ENCODE measurements around the gene RAD51B. TPM values are rescaled to one million over a fixed set of nuclear protein-coding genes. Genes with fewer than 3 reads are reported as not detected.

The RAD51B gene
- total RNA-seq, 1 experiment from 2014 or later, result 8.5 TPM

DNA sequence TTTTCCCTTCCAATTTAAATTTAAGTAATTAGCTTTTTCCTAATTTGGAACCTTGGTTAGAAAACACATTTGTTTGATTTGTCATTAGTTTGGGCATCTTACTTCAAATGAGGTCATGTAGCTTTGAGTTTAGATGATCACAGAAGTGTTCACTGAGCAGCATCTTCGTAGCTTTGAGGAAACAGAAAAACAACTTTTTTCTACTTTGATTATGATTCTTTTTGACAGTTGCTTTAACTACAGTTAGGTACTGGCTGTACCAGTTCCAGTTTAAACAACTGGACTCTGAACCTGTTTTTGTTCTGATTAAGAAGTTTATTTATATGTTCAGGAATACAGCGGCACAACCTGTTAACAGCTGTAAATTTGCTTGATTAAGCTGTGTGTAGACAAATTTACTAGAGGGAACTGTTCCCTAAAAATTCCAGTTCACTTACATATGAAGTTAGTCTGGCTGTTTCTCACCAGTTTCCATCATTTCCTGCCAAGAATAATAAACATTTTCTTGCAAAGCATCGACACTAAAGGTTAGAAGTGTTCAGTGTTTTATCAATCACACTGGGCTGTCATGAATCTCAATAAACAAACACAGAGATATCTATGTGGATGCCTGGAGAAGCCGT lies 191.9 kb downstream of the RAD51B start:
- H3K27ac ChIP-seq (ENCODE audit: low read length), result peak overlapping the region; percentile 68
- BruUV-seq (replicated peaks), result no TSS peak
- CTCF ChIA-PET, result interaction anchor here (0.6 kb wide), 1 partner anchor 51 kb away, joined by 10 read pairs; no protein-coding TSS in a partner anchor

DNA sequence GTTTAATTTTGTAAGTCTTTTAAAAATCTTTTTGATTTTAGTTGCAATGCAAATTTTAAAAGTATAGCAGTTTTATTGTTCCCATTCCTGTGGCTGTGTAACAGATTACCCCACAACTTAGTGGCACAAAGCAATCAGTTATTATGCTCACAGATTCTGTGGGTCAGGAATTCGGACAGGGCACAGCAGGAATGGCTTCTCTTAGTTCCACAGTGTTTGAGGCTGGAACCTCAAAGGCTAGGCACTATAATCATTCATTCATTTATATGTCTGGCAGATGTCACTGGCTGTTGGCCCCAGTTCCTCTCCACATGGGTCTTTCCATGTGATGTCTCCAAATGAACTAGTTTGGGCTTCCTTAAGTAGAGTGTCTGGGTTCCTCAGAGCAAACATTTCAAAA lies 193.3 kb downstream of the RAD51B start:
- TF ChIP-seq, protein P1, sequence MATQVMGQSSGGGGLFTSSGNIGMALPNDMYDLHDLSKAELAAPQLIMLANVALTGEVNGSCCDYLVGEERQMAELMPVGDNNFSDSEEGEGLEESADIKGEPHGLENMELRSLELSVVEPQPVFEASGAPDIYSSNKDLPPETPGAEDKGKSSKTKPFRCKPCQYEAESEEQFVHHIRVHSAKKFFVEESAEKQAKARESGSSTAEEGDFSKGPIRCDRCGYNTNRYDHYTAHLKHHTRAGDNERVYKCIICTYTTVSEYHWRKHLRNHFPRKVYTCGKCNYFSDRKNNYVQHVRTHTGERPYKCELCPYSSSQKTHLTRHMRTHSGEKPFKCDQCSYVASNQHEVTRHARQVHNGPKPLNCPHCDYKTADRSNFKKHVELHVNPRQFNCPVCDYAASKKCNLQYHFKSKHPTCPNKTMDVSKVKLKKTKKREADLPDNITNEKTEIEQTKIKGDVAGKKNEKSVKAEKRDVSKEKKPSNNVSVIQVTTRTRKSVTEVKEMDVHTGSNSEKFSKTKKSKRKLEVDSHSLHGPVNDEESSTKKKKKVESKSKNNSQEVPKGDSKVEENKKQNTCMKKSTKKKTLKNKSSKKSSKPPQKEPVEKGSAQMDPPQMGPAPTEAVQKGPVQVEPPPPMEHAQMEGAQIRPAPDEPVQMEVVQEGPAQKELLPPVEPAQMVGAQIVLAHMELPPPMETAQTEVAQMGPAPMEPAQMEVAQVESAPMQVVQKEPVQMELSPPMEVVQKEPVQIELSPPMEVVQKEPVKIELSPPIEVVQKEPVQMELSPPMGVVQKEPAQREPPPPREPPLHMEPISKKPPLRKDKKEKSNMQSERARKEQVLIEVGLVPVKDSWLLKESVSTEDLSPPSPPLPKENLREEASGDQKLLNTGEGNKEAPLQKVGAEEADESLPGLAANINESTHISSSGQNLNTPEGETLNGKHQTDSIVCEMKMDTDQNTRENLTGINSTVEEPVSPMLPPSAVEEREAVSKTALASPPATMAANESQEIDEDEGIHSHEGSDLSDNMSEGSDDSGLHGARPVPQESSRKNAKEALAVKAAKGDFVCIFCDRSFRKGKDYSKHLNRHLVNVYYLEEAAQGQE (IDR thresholded peaks at IDR 0.05; ENCODE audit: insufficient read depth in 1 of 2, low read depth in 2 of 2, low read length in 1 of 2), result no peak
- TF ChIP-seq, protein P2, sequence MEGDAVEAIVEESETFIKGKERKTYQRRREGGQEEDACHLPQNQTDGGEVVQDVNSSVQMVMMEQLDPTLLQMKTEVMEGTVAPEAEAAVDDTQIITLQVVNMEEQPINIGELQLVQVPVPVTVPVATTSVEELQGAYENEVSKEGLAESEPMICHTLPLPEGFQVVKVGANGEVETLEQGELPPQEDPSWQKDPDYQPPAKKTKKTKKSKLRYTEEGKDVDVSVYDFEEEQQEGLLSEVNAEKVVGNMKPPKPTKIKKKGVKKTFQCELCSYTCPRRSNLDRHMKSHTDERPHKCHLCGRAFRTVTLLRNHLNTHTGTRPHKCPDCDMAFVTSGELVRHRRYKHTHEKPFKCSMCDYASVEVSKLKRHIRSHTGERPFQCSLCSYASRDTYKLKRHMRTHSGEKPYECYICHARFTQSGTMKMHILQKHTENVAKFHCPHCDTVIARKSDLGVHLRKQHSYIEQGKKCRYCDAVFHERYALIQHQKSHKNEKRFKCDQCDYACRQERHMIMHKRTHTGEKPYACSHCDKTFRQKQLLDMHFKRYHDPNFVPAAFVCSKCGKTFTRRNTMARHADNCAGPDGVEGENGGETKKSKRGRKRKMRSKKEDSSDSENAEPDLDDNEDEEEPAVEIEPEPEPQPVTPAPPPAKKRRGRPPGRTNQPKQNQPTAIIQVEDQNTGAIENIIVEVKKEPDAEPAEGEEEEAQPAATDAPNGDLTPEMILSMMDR (IDR thresholded peaks at IDR 0.05), result no peak
- TF ChIP-seq SIN3A (IDR thresholded peaks at IDR 0.05; ENCODE audit: borderline replicate concordance, insufficient read depth, low read depth, low read length), result no peak
- TF ChIP-seq TCF7L2 (IDR thresholded peaks at IDR 0.05; ENCODE audit: low read depth, low read length), result no peak
- TF ChIP-seq POLR2AphosphoS5 (IDR thresholded peaks at IDR 0.05; ENCODE audit: low read depth, low read length), result no peak
- H3K27ac ChIP-seq (ENCODE audit: low read length), result peak overlapping the region; percentile 68
- H3K9me3 ChIP-seq (ENCODE audit: control insufficient read depth, insufficient read depth, low read depth, low read length), result no peaks in the 10 kb centered on the region
- BruUV-seq (replicated peaks), result no TSS peak
- intact Hi-C loops (cut with micrococcal nuclease; ENCODE audit: unreplicated experiment), result no loop called here
- ATAC-seq, result no peak
- CTCF ChIA-PET, result no interaction called here
- no peaks in the 10 kb centered on the region for H3K27me3 ChIP-seq (ENCODE audit: control insufficient read depth, insufficient read depth, low read length)
- POLR2A ChIA-PET, result no interaction called here
- DNase-seq (ENCODE audit: low read depth, low spot score), result no peak
- peaks cover 4% of the 10 kb centered on the region for H3K4me1 ChIP-seq (ENCODE audit: control insufficient read depth, insufficient read depth, low read length)
- in situ Hi-C loops (cut with HindIII; ENCODE audit: low pct_unique_long_range_greater_than_20kb, low sequenced_read_pairs), result no loop called here
- H3K36me3 ChIP-seq (ENCODE audit: control insufficient read depth, insufficient read depth, low read length), result no peaks in the 10 kb centered on the region
- H3K4me3 ChIP-seq (ENCODE audit: low read depth in 2 of 2, low read length in 2 of 2), result no peak overlapping the region

More for the DNA sequence above, 191.9 kb downstream of the RAD51B start:
- in situ Hi-C loops (cut with HindIII; ENCODE audit: low pct_unique_long_range_greater_than_20kb, low sequenced_read_pairs) (no loop called here), intact Hi-C loops (cut with micrococcal nuclease; ENCODE audit: unreplicated experiment) (no loop called here)
- Histone ChIP-seq H3K36me3 (ENCODE audit: control insufficient read depth, insufficient read depth, low read length) (no peaks in the 10 kb centered on the region), H3K9me3 (ENCODE audit: control insufficient read depth, insufficient read depth, low read depth, low read length) (no peaks in the 10 kb centered on the region), H3K4me3 (ENCODE audit: low read depth in 2 of 2, low read length in 2 of 2) (no peak overlapping the region), H3K27me3 (ENCODE audit: control insufficient read depth, insufficient read depth, low read length) (no peaks in the 10 kb centered on the region), H3K4me1 (ENCODE audit: control insufficient read depth, insufficient read depth, low read length) (peaks cover 4% of the 10 kb centered on the region)
- POLR2A ChIA-PET, result no interaction called here
- DNase-seq (ENCODE audit: low read depth, low spot score) (no peak), ATAC-seq (no peak)
- TF ChIP-seq, protein P1 (IDR thresholded peaks at IDR 0.05; ENCODE audit: insufficient read depth in 1 of 2, low read depth in 2 of 2, low read length in 1 of 2), result no peak
- TF ChIP-seq, protein P2 (IDR thresholded peaks at IDR 0.05), result no peak
- TF ChIP-seq TCF7L2 (IDR thresholded peaks at IDR 0.05; ENCODE audit: low read depth, low read length), result no peak
- no peak for TF ChIP-seq SIN3A (IDR thresholded peaks at IDR 0.05; ENCODE audit: borderline replicate concordance, insufficient read depth, low read depth, low read length)
- TF ChIP-seq POLR2AphosphoS5 (IDR thresholded peaks at IDR 0.05; ENCODE audit: low read depth, low read length), result no peak
